ENCODE data around the gene CACHD1. TPM values are rescaled to one million over a fixed set of nuclear protein-coding genes. Genes with fewer than 3 reads are reported as not detected.

CACHD1 gene
- total RNA-seq, 1 experiment from 2014 or later, result 3.9 TPM

GRCh38 chr1:64451440-64451839, 18.5 kb upstream of the CACHD1 start:
- no TSS peak for BruUV-seq (replicated peaks)
- no peaks in the 10 kb centered on the region for H3K27me3 Mint-ChIP-seq (ENCODE audit: insufficient read depth, unreplicated experiment)
- H3K27ac Mint-ChIP-seq (ENCODE audit: low read depth, unreplicated experiment), result no peak overlapping the region
- H3K4me1 Mint-ChIP-seq (ENCODE audit: insufficient read depth, unreplicated experiment), result no peaks in the 10 kb centered on the region
- no peak overlapping the region for H3K4me3 Mint-ChIP-seq (ENCODE audit: unreplicated experiment)
- no peaks in the 10 kb centered on the region for H3K36me3 Mint-ChIP-seq (ENCODE audit: insufficient read depth, unreplicated experiment)
- DNase-seq (ENCODE audit: unreplicated experiment), result no peak
- POLR2A ChIA-PET, result no interaction called here
- H3K9me3 Mint-ChIP-seq (ENCODE audit: unreplicated experiment), result no peaks in the 10 kb centered on the region
- CTCF ChIA-PET, result interaction anchor here (0.6 to 0.7 kb wide), 3 partner anchors 15 to 761 kb away, joined by 3 to 4 read pairs (median 4); no protein-coding TSS in a partner anchor
- TF ChIP-seq CTCF (IDR thresholded peaks at IDR 0.05; ENCODE audit: unreplicated experiment), result no peak
- intact Hi-C loops (cut with micrococcal nuclease), result no loop called here

- no peak for DNase-seq (ENCODE audit: unreplicated experiment)
- no peak overlapping the region for H3K4me3 Mint-ChIP-seq (ENCODE audit: unreplicated experiment)
- BruUV-seq (replicated peaks), result no TSS peak
- intact Hi-C loops (cut with micrococcal nuclease), result no loop called here
- no peaks in the 10 kb centered on the region for H3K36me3 Mint-ChIP-seq (ENCODE audit: insufficient read depth, unreplicated experiment)
- no peaks in the 10 kb centered on the region for H3K27me3 Mint-ChIP-seq (ENCODE audit: insufficient read depth, unreplicated experiment)
- ChIA-PET CTCF (interaction anchor here (0.8 to 1.4 kb wide), 2 partner anchors 10 to 43 kb away, joined by 3 to 5 read pairs; no protein-coding TSS in a partner anchor), POLR2A (no interaction called here)
- no peaks in the 10 kb centered on the region for H3K4me1 Mint-ChIP-seq (ENCODE audit: insufficient read depth, unreplicated experiment)
- no peak for TF ChIP-seq CTCF (IDR thresholded peaks at IDR 0.05; ENCODE audit: unreplicated experiment)
- H3K27ac Mint-ChIP-seq (ENCODE audit: low read depth, unreplicated experiment), result no peak overlapping the region
- H3K9me3 Mint-ChIP-seq (ENCODE audit: unreplicated experiment), result no peaks in the 10 kb centered on the region
Observed at GRCh38 chr1:64453688-64454087, 16.2 kb upstream of the CACHD1 start.

- BruUV-seq (replicated peaks), result no TSS peak
- Mint-ChIP-seq H3K27me3 (ENCODE audit: insufficient read depth, unreplicated experiment) (no peaks in the 10 kb centered on the region), H3K27ac (ENCODE audit: low read depth, unreplicated experiment) (no peak overlapping the region), H3K4me3 (ENCODE audit: unreplicated experiment) (no peak overlapping the region), H3K36me3 (ENCODE audit: insufficient read depth, unreplicated experiment) (no peaks in the 10 kb centered on the region), H3K9me3 (ENCODE audit: unreplicated experiment) (no peaks in the 10 kb centered on the region), H3K4me1 (ENCODE audit: insufficient read depth, unreplicated experiment) (no peaks in the 10 kb centered on the region)
- intact Hi-C loops (cut with micrococcal nuclease), result no loop called here
- ChIA-PET CTCF (no interaction called here), POLR2A (no interaction called here)
- no peak for DNase-seq (ENCODE audit: unreplicated experiment)
- no peak for TF ChIP-seq CTCF (IDR thresholded peaks at IDR 0.05; ENCODE audit: unreplicated experiment)
Observed at GRCh38 chr1:64458915-64459314, 11.0 kb upstream of the CACHD1 start.

- BruUV-seq (replicated peaks), result no TSS peak
- TF ChIP-seq CTCF (IDR thresholded peaks at IDR 0.05; ENCODE audit: unreplicated experiment), result no peak
- intact Hi-C loops (cut with micrococcal nuclease), result no loop called here
- no peak for DNase-seq (ENCODE audit: unreplicated experiment)
- no peaks in the 10 kb centered on the region for H3K9me3 Mint-ChIP-seq (ENCODE audit: unreplicated experiment)
- H3K36me3 Mint-ChIP-seq (ENCODE audit: insufficient read depth, unreplicated experiment), result no peaks in the 10 kb centered on the region
- POLR2A ChIA-PET, result no interaction called here
- H3K4me1 Mint-ChIP-seq (ENCODE audit: insufficient read depth, unreplicated experiment), result no peaks in the 10 kb centered on the region
- no peak overlapping the region for H3K27ac Mint-ChIP-seq (ENCODE audit: low read depth, unreplicated experiment)
- CTCF ChIA-PET, result no interaction called here
- H3K4me3 Mint-ChIP-seq (ENCODE audit: unreplicated experiment), result no peak overlapping the region
- H3K27me3 Mint-ChIP-seq (ENCODE audit: insufficient read depth, unreplicated experiment), result no peaks in the 10 kb centered on the region
Observed at GRCh38 chr1:64459743-64460142, 10.2 kb upstream of the CACHD1 start.
